Effector memory CD8-positive, alpha-beta T cell (primary cell): Measurements from ENCODE around the gene MON1A.

Experiments
- ATAC-seq: fragments of 150-1000 bp; cut with Tn5 transposase; replicated peaks from 2 replicates; pipeline ENCODE4 v1.10.0; 2021; ENCODE audit warnings: mild to moderate bottlenecking, moderate library complexity
- DNase-seq, 3 experiments: peaks; one replicate each; pipeline ENCODE4 v3.0.0; 2021
- H3K27ac Mint-ChIP-seq, 2 donors: one replicate each; pipeline ENCODE4 v1.8.0; 2022; ENCODE audit warnings: mild to moderate bottlenecking in 2 of 2, mixed read lengths in 2 of 2, moderate library complexity in 2 of 2
- H3K27me3 Mint-ChIP-seq, 2 donors: one replicate each; pipeline ENCODE4 v1.8.0; 2022; ENCODE audit warnings: mixed read lengths in 2 of 2
- H3K36me3 Mint-ChIP-seq: one replicate; pipeline ENCODE4 v1.8.0; 2022; ENCODE audit warnings: mild to moderate bottlenecking, moderate library complexity, mixed read lengths; ENCODE audit not compliant: insufficient read depth
- H3K4me1 Mint-ChIP-seq, 2 donors: one replicate each; pipeline ENCODE4 v1.8.0; 2022; ENCODE audit warnings: low read depth in 2 of 2, mixed read lengths in 2 of 2
- H3K4me3 Mint-ChIP-seq, 2 donors: one replicate each; pipeline ENCODE4 v1.8.0; 2022; ENCODE audit warnings: mild to moderate bottlenecking in 2 of 2, mixed read lengths in 2 of 2, moderate library complexity in 2 of 2
- H3K9me3 Mint-ChIP-seq, 2 donors: one replicate each; pipeline ENCODE4 v1.8.0; 2022; ENCODE audit warnings: mixed read lengths in 2 of 2
- total RNA-seq, 9 experiments: gene quantifications; one replicate each; lab custom pipeline; 2026; lab: John Stamatoyannopoulos, UW

Gene MON1A, protein sequence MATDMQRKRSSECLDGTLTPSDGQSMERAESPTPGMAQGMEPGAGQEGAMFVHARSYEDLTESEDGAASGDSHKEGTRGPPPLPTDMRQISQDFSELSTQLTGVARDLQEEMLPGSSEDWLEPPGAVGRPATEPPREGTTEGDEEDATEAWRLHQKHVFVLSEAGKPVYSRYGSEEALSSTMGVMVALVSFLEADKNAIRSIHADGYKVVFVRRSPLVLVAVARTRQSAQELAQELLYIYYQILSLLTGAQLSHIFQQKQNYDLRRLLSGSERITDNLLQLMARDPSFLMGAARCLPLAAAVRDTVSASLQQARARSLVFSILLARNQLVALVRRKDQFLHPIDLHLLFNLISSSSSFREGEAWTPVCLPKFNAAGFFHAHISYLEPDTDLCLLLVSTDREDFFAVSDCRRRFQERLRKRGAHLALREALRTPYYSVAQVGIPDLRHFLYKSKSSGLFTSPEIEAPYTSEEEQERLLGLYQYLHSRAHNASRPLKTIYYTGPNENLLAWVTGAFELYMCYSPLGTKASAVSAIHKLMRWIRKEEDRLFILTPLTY
- 4.0 to 32.8 (median 21.3) reads per million in 9 experiments for total RNA-seq

DNA sequence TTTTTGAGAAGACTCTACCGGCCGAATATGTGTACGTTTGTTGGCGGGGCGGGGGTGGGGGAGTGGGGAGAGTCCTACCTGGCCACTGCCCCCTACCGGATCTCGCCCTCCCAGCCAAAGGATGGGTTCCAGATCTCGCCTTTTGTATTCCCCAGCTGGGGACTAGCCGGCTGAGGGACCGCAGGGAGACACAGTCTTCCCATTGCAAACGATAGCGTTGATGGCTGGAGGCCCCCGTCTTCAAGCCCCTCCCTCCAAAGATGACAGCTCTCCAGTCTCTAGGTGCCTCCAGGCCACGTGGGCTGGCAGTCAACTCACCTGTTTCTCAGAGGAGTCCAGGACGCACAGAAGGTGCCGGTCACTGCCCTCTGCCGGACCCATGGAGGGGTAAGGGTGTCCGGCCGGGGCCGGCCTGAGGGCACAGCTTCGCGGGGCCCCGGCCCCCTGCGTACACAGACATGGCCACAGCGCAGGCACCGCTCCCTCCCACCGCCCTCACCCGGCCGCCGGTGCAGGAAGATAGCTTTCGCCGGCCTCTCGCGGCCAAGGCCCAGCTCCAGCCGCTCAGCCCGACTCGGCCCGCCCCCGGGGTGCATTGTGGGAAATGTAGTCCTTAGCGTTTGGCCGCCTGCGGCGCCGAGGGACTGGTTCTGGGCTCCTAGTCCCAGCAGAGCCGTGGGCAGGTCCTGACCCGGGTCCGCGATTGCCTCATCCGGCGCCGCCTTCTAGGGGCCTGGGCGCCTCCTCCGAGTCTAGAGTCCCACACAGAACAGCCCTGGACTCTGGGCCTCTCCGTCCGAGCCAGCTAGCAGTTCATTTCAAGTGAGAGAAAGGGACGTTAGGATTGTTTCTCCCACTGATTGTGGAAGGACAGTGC, at the start of gene MON1A:
MON1A (minus strand) TSS at position 521 of the 877 bp plus-strand sequence. CDS start 16,465 bp downstream, outside the sequence.
- H3K4me3 Mint-ChIP-seq, result peak within 1 kb of the TSS; percentile 81 to 85
- peak; percentile 86 to 87 (median 86) for DNase-seq
- no peaks in the 10 kb centered on the region for H3K27me3 Mint-ChIP-seq

DNA sequence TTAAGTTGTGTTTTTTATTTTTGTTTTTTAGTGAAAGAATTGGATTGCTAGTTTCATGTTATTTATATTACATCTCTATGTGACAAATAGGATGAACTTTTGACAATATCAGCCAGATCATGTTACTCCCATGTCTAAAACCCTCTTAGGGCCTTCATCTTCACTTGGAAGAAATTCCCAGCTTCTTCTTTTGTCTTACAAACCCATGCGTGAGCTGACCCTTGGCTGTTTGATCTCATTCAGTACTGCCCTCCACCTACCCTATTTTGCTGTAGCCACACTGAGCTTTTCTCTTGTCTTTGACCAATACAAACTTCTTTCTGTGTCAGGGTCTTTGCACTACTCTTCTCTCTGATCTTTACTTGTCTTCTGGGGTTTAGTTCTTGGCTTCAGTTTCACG, 47.3 kb upstream of the MON1A start:
- H3K4me3 Mint-ChIP-seq, result no peak overlapping the region
- no peak for ATAC-seq
- no peaks in the 10 kb centered on the region for H3K9me3 Mint-ChIP-seq

More for the DNA sequence above, at the start of gene MON1A:
- H3K36me3 Mint-ChIP-seq, result no peaks in the 10 kb centered on the region
- ATAC-seq, result peak; percentile 98
- H3K4me1 Mint-ChIP-seq, result peaks cover 17 to 24% of the 10 kb centered on the region in 2 donors
- no peaks in the 10 kb centered on the region for H3K9me3 Mint-ChIP-seq
- H3K27ac Mint-ChIP-seq, result peak within 1 kb of the TSS; percentile 89 to 91

DNA sequence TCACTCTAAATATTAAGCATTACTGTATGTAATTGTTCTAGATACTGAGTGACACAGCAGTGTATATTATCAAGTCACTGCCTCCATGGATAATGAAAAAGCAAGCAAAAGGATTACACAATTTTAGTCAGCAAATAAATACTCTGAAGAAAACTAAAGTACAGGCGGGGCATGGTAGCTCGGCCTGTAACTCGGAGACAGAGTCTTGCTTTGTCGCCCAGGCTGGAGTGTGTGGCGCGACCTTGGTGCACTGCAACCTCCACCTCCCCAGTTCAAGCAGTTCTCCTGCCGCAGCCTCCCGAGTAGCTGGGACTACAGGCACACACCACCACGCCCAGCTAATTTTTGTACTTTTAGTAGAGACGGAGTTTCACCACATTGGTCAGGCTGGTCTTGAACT, 43.0 kb upstream of the MON1A start:
- H3K9me3 Mint-ChIP-seq, result no peaks in the 10 kb centered on the region
- H3K27ac Mint-ChIP-seq, result no peak overlapping the region
- H3K4me3 Mint-ChIP-seq, result no peak overlapping the region
- peaks cover 4 to 7% of the 10 kb centered on the region in 2 donors for H3K4me1 Mint-ChIP-seq
- ATAC-seq, result no peak
- peaks cover 72% of the 10 kb centered on the region for H3K36me3 Mint-ChIP-seq
- H3K27me3 Mint-ChIP-seq, result no peaks in the 10 kb centered on the region
- no peak for DNase-seq

More for the DNA sequence above, 47.3 kb upstream of the MON1A start:
- no peak for DNase-seq
- H3K4me1 Mint-ChIP-seq, result peaks cover 0 to 8% of the 10 kb centered on the region in 2 donors
- no peaks in the 10 kb centered on the region for H3K27me3 Mint-ChIP-seq
- no peak overlapping the region for H3K27ac Mint-ChIP-seq
- H3K36me3 Mint-ChIP-seq, result peaks cover 40% of the 10 kb centered on the region

DNA sequence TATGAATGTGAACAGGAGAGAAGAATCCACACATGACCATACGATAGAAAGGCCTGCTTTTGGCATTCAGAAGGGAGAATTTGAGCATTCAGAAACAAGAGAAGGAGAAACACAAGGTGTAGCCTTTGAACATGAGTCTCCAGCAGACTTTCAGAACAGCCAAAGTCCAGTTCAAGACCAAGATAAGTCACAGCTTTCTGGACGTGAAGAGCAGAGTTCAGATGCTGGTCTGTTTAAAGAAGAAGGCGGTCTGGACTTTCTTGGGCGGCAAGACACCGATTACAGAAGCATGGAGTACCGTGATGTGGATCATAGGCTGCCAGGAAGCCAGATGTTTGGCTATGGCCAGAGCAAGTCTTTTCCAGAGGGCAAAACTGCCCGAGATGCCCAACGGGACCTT, 38.7 kb upstream of the MON1A start:
- H3K4me3 Mint-ChIP-seq, result no peak overlapping the region
- peaks cover 7 to 12% of the 10 kb centered on the region in 2 donors for H3K4me1 Mint-ChIP-seq
- no peaks in the 10 kb centered on the region for H3K27me3 Mint-ChIP-seq
- H3K27ac Mint-ChIP-seq, result peak overlapping the region in 1 of 2 donors; percentile 29
- H3K36me3 Mint-ChIP-seq, result peaks cover 66% of the 10 kb centered on the region
- ATAC-seq (no peak), DNase-seq (no peak)
- H3K9me3 Mint-ChIP-seq, result no peaks in the 10 kb centered on the region

DNA sequence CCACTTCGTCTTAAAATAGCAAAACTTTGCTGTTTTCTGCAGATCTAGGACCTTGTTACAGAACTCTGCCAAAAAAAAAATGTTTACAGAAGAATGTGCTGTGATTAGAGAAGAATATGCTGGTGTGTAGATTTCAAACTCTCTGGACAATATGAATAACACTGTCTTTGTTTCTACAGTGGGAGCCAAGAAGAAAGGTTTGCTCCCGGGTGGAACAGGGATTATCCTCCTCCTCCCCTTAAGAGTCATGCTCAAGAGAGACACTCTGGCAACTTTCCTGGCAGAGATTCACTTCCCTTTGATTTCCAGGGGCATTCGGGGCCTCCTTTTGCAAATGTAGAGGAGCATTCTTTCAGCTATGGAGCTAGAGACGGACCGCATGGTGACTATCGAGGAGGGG, 37.7 kb upstream of the MON1A start:
- Mint-ChIP-seq H3K27me3 (no peaks in the 10 kb centered on the region), H3K36me3 (peaks cover 65% of the 10 kb centered on the region), H3K9me3 (no peaks in the 10 kb centered on the region), H3K4me3 (no peak overlapping the region), H3K27ac (peak overlapping the region in 1 of 2 donors; percentile 82), H3K4me1 (peaks cover 7 to 12% of the 10 kb centered on the region in 2 donors)
- DNase-seq (no peak), ATAC-seq (no peak)

DNA sequence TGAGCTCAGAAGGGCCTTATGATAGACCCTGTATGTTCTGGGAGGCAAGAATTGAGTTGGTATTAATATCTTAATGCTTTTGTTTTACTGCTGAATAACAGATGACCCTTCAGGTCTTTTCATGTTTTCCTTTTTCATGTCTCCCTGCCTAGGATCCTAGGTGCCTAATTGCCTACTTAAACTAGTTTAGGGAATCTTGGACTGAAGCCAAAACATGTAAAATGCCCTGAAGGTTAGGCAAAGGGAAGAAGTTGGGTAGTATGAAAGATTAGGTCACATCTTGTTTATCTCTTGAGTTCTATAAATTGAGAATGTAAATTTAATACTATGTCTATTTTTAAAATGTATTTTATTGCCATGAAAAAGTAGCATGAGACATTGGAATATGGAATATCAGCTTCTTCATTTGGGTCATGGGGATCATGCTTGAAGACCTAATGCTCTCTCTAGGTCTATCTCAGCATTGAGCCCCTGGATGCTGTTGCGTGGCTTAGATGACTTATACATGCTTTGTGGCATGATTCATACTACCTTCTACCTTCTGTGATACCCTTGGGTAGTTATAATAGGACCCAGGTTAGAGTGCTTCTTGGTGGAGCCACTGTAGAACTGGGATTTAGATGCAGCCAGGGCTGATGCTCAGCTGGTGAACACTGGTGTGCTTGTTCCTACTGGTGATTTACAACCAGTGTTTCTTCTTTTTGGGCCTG, 36.8 kb upstream of the MON1A start:
- Mint-ChIP-seq H3K9me3 (no peaks in the 10 kb centered on the region), H3K27me3 (no peaks in the 10 kb centered on the region), H3K4me3 (no peak overlapping the region), H3K36me3 (peaks cover 61% of the 10 kb centered on the region), H3K27ac (no peak overlapping the region), H3K4me1 (peaks cover 7 to 12% of the 10 kb centered on the region in 2 donors)
- no peak for DNase-seq
- ATAC-seq, result no peak

DNA sequence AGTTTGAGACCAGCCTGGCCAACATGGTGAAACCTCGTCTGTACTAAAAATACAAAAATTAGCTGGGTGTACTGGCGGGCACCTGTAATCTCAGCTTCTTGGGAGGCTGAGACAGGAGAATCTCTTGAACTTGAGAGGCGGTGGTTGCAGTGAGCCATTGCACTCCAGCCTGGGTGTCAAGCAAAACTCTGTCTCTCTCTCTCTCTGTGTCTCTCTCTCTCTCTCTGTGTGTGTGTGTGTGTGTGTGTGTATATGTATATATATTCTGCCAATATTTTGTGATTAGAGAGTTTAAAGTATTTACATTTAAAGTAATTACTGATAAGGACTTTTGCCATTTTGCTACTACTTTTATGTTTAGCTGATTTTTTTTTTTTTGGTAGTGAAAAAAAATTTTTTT, 26.0 kb upstream of the MON1A start:
- H3K4me1 Mint-ChIP-seq, result peaks cover 13 to 22% of the 10 kb centered on the region in 2 donors
- H3K27me3 Mint-ChIP-seq, result no peaks in the 10 kb centered on the region
- DNase-seq (no peak), ATAC-seq (no peak)
- peak overlapping the region in 1 of 2 donors; percentile 5 for H3K4me3 Mint-ChIP-seq
- H3K36me3 Mint-ChIP-seq, result peaks cover 19% of the 10 kb centered on the region
- H3K9me3 Mint-ChIP-seq, result no peaks in the 10 kb centered on the region
- H3K27ac Mint-ChIP-seq, result peak overlapping the region in 1 of 2 donors; percentile 29

DNA sequence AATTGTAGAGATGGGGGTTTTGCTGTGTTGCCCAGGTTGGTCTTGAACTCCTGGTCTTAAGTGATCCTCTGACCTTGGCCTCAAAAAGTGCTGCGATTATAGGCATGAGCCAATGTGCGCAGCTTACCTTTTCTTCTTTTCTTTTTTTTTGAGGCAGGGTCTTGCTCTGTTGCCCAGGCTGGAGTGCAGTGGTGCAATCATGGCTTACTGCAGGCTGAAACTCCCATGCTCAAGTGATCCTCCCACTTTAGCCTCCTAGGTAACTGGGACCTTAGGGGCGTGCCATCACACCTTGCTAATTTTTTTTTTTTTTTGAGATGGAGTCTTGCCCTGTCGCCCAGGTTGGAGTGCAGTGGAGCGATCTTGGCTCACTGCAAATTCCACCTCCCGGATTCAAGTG, 23.3 kb upstream of the MON1A start:
- Mint-ChIP-seq H3K4me3 (no peak overlapping the region), H3K27me3 (no peaks in the 10 kb centered on the region), H3K27ac (no peak overlapping the region), H3K36me3 (peaks cover 22% of the 10 kb centered on the region), H3K9me3 (no peaks in the 10 kb centered on the region), H3K4me1 (peaks cover 21 to 32% of the 10 kb centered on the region in 2 donors)
- no peak for DNase-seq
- ATAC-seq, result no peak

DNA sequence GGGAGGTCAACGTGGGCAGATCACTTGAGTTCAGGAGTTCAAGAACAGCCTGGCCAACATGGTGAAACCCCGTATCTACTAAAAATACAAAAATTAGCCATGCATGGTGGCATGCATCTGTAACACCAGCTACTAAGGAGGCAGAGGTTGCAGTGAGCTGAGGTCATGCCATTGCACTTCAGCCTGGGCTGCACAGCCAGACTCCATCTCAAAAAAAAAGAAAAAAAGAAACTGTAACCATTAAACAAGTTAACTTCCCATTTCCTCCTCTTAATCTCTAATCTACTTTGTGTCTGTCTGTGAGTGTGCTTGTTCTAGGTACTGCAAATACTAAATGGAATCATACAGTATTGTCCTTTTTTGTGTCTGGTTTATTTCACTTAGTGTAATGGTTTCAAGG, 13.0 kb upstream of the MON1A start:
- H3K9me3 Mint-ChIP-seq, result no peaks in the 10 kb centered on the region
- H3K4me1 Mint-ChIP-seq, result peaks cover 17 to 36% of the 10 kb centered on the region in 2 donors
- peaks cover 54% of the 10 kb centered on the region for H3K36me3 Mint-ChIP-seq
- no peaks in the 10 kb centered on the region for H3K27me3 Mint-ChIP-seq
- DNase-seq (no peak), ATAC-seq (no peak)
- H3K4me3 Mint-ChIP-seq, result no peak overlapping the region
- H3K27ac Mint-ChIP-seq, result peak overlapping the region in 1 of 2 donors; percentile 1

DNA sequence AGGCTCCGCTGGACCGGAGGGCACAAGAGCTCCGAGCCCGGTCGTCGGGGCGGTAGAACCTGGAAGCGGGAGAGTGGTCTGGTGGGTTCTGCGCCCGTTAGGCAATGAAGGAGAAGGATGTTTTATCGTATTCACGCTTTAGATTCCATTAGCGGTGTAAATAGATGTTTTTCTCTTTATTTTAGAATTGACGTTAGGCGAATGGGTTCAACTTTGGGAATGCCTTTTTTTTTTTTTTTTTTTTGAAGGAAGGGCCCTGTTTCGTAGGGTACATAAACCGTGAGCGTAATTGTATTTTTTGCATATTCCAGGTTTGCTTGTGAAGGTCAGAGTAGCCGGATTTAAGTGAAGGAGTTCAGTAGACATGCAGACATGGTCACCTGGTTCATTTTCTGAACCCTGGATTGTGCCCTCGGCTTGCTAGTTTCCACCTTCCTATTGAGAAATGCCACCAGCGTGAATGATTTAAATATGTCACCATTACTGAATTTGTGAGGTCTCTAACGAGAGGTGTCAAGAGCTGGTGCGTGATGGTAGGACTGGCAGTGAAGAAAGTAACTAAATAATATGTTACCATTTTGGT, 11.1 kb upstream of the MON1A start:
- DNase-seq (no peak), ATAC-seq (no peak)
- H3K27ac Mint-ChIP-seq, result peak overlapping the region; percentile 97 to 100
- peaks cover 37% of the 10 kb centered on the region for H3K36me3 Mint-ChIP-seq
- peak overlapping the region; percentile 98 to 99 for H3K4me3 Mint-ChIP-seq
- H3K27me3 Mint-ChIP-seq, result no peaks in the 10 kb centered on the region
- H3K4me1 Mint-ChIP-seq, result peaks cover 13 to 32% of the 10 kb centered on the region in 2 donors
- no peaks in the 10 kb centered on the region for H3K9me3 Mint-ChIP-seq

DNA sequence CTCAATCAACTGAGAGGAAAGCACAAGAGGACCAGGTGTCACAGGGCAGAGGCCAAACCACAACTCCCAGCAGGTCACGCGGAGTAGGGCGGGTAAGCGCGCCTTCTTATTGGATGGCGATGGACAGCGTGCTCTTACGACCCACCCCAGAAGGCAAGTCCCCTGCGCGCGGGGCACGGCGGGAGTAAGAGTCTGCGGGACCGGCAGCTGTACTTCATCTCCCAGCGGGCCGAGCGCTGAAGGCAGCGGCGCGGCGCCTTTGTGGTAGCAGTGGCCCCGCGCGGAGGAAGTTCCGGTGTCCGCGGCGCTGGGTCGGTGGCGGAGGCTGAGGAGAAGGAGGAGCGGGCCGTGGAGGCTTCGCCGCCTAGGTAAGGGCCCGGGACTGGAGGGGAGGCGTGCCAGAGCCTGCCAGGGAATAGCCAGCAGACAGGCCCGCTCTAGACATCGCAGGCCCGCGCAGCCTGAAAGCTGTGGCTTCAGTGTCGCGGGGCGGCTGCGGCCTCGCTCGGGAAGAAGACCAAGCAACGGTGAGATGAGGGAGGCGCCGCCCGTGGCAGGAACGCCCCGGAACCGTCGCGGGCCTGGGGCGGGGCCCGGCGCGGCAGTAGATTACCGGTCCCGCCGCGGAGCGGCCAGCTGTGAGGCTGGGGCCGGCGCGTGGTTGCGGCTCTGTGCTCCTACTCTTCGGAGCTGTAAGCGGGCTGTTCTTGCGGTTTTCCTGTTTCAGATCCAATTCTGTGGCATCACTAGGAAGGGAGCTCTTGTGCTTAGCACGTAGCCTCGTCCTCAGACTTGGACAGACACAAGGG, 10.5 kb upstream of the MON1A start, which contains the start of gene RBM6:
RBM6 (plus strand) TSS at position 293 of the 809 bp plus-strand sequence. CDS start 22,492 bp downstream, outside the sequence.
- Mint-ChIP-seq H3K36me3 (peaks cover 30% of the 10 kb centered on the region), H3K4me3 (peak within 1 kb of the TSS; percentile 98 to 99), H3K4me1 (peaks cover 12 to 28% of the 10 kb centered on the region in 2 donors), H3K9me3 (no peaks in the 10 kb centered on the region), H3K27me3 (no peaks in the 10 kb centered on the region), H3K27ac (peak within 1 kb of the TSS; percentile 97 to 100)
- peak; percentile 95 for ATAC-seq
- peak; percentile 87 to 90 (median 89) for DNase-seq

DNA sequence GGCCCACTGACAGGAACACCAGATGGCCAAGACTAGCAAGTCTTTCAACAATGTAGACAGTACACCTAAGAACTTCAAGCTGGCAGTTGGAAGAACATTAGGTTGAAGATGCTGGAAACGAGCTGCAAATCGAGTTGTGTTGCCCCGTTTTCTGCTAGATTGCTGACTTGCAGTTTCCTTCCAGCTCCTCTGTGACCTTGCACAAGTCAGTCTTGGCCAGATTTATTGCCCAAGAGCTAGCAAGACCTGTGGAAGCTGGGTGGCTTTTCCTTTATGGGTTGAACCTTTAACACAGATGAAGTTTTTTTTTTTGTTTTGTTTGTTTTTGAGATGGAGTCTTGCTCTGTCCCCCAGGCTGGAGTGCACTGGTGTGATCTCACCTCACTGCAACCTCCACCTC, 7.5 kb upstream of the MON1A start:
- DNase-seq, result no peak
- Mint-ChIP-seq H3K27me3 (no peaks in the 10 kb centered on the region), H3K27ac (no peak overlapping the region), H3K36me3 (peaks cover 13% of the 10 kb centered on the region), H3K4me1 (peaks cover 12 to 19% of the 10 kb centered on the region in 2 donors), H3K9me3 (no peaks in the 10 kb centered on the region), H3K4me3 (no peak overlapping the region)
- no peak for ATAC-seq
